Measurements from ENCODE around the gene IL17REL. TPM values are rescaled to one million over a fixed set of nuclear protein-coding genes. Genes with fewer than 3 reads are reported as not detected.

Gene IL17REL
- total RNA-seq, 1 experiment from 2014 or later, result not detected

- in situ Hi-C loops (cut with HindIII; ENCODE audit: low sequenced_read_pairs), result no loop called here
- DNase-seq (ENCODE audit: low spot score), result peak; percentile 69
Observed at GRCh38 chr22:50030297-50031188, 18.0 kb upstream of the IL17REL start.

- in situ Hi-C loops (cut with HindIII; ENCODE audit: low sequenced_read_pairs), result no loop called here
- peak; percentile 14 for DNase-seq (ENCODE audit: low spot score)
Observed at GRCh38 chr22:50027639-50028537, 15.3 kb upstream of the IL17REL start.

- in situ Hi-C loops (cut with HindIII; ENCODE audit: low sequenced_read_pairs), result no loop called here
- DNase-seq (ENCODE audit: low spot score), result no peak
Observed at GRCh38 chr22:50025993-50026392, 13.4 kb upstream of the IL17REL start.

GRCh38 chr22:50022171-50022819, 9.7 kb upstream of the IL17REL start:
- in situ Hi-C loops (cut with HindIII; ENCODE audit: low sequenced_read_pairs), result no loop called here
- DNase-seq (ENCODE audit: low spot score), result no peak

GRCh38 chr22:50020606-50021005, 8.0 kb upstream of the IL17REL start:
- in situ Hi-C loops (cut with HindIII; ENCODE audit: low sequenced_read_pairs), result no loop called here
- no peak for DNase-seq (ENCODE audit: low spot score)

- in situ Hi-C loops (cut with HindIII; ENCODE audit: low sequenced_read_pairs), result no loop called here
- DNase-seq (ENCODE audit: low spot score), result no peak
Observed at GRCh38 chr22:50019316-50019715, 6.8 kb upstream of the IL17REL start.

GRCh38 chr22:50018608-50019285, 6.2 kb upstream of the IL17REL start:
- no peak for DNase-seq (ENCODE audit: low spot score)
- in situ Hi-C loops (cut with HindIII; ENCODE audit: low sequenced_read_pairs), result no loop called here

- DNase-seq (ENCODE audit: low spot score), result no peak
- in situ Hi-C loops (cut with HindIII; ENCODE audit: low sequenced_read_pairs), result no loop called here
Observed at GRCh38 chr22:50017701-50018224, 5.2 kb upstream of the IL17REL start.

- in situ Hi-C loops (cut with HindIII; ENCODE audit: low sequenced_read_pairs), result no loop called here
- DNase-seq (ENCODE audit: low spot score), result no peak
Observed at GRCh38 chr22:50016988-50017700, 4.6 kb upstream of the IL17REL start.

GRCh38 chr22:50016308-50016987, 3.9 kb upstream of the IL17REL start:
- in situ Hi-C loops (cut with HindIII; ENCODE audit: low sequenced_read_pairs), result no loop called here
- DNase-seq (ENCODE audit: low spot score), result no peak

GRCh38 chr22:50015451-50016307, 3.1 kb upstream of the IL17REL start:
- in situ Hi-C loops (cut with HindIII; ENCODE audit: low sequenced_read_pairs), result no loop called here

GRCh38 chr22:50014655-50015401, 2.3 kb upstream of the IL17REL start:
- in situ Hi-C loops (cut with HindIII; ENCODE audit: low sequenced_read_pairs), result no loop called here
- no peak for DNase-seq (ENCODE audit: low spot score)

More at GRCh38 chr22:50015451-50016307, 3.1 kb upstream of the IL17REL start:
- no peak for DNase-seq (ENCODE audit: low spot score)

GRCh38 chr22:50014053-50014501, 1.5 kb upstream of the IL17REL start:
- in situ Hi-C loops (cut with HindIII; ENCODE audit: low sequenced_read_pairs), result no loop called here
- no peak for DNase-seq (ENCODE audit: low spot score)

- in situ Hi-C loops (cut with HindIII; ENCODE audit: low sequenced_read_pairs), result no loop called here
- no peak for DNase-seq (ENCODE audit: low spot score)
Observed at GRCh38 chr22:50011447-50012210, 936 bp downstream of the IL17REL start.

GRCh38 chr22:50010676-50011446, 1.7 kb downstream of the IL17REL start:
- in situ Hi-C loops (cut with HindIII; ENCODE audit: low sequenced_read_pairs), result no loop called here
- DNase-seq (ENCODE audit: low spot score), result no peak
